ENCODE data around the gene TCIRG1. TPM values are rescaled to one million over a fixed set of nuclear protein-coding genes. Genes with fewer than 3 reads are reported as not detected.
A peak's percentile ranks its signal among the peaks of the same experiment; 100 is the strongest.

Gene TCIRG1
- total RNA-seq, 4 donors from 2014 or later, result 61.6 to 124 (median 81.4) TPM

DNA sequence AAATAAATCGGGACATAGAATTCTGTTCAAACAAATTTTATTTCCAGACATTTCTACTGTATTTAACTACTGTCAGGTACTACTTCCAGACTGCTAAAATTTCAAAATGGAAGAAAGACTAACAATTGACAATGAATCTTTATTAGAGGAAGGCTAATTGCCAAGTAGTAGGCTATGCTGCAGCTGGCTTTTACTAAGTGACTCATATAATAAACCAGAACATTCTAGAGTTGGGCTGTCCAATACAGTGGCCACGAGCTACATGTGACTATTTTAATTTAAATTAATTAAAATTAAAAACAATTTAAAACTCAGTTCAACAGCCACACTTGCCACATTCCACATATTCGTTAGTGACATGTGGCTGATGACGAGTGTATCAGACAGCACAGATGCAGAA is 54.7 kb downstream of the TCIRG1 start:
- Histone ChIP-seq H3K4me1 (peaks cover 2 to 9% (median 5%) of the 10 kb centered on the region in 4 donors), H3K9me3 (no peaks in the 10 kb centered on the region), H3K4me3 (no peak overlapping the region), H3K27ac (replicated peaks in 1 of 4) (no peak overlapping the region), H3K36me3 (peaks cover 0 to 6% (median 0%) of the 10 kb centered on the region in 4 donors), H3K27me3 (no peaks in the 10 kb centered on the region)
- no peak for DNase-seq (ENCODE audit: extremely low spot score)
- WGBS, result 98% methylated on average over 4 of the region's 4 CpGs
- intact Hi-C loops (cut with DNase I), result no loop called here
- TF ChIP-seq POLR2AphosphoS5 (IDR thresholded peaks at IDR 0.05), result no peak
- no peak for TF ChIP-seq EP300 (IDR thresholded peaks at IDR 0.05)
- TF ChIP-seq POLR2A (IDR thresholded peaks at IDR 0.05; ENCODE audit: low read depth), result no peak
- TF ChIP-seq, protein P1, sequence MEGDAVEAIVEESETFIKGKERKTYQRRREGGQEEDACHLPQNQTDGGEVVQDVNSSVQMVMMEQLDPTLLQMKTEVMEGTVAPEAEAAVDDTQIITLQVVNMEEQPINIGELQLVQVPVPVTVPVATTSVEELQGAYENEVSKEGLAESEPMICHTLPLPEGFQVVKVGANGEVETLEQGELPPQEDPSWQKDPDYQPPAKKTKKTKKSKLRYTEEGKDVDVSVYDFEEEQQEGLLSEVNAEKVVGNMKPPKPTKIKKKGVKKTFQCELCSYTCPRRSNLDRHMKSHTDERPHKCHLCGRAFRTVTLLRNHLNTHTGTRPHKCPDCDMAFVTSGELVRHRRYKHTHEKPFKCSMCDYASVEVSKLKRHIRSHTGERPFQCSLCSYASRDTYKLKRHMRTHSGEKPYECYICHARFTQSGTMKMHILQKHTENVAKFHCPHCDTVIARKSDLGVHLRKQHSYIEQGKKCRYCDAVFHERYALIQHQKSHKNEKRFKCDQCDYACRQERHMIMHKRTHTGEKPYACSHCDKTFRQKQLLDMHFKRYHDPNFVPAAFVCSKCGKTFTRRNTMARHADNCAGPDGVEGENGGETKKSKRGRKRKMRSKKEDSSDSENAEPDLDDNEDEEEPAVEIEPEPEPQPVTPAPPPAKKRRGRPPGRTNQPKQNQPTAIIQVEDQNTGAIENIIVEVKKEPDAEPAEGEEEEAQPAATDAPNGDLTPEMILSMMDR (IDR thresholded peaks at IDR 0.05), result no peak

DNA sequence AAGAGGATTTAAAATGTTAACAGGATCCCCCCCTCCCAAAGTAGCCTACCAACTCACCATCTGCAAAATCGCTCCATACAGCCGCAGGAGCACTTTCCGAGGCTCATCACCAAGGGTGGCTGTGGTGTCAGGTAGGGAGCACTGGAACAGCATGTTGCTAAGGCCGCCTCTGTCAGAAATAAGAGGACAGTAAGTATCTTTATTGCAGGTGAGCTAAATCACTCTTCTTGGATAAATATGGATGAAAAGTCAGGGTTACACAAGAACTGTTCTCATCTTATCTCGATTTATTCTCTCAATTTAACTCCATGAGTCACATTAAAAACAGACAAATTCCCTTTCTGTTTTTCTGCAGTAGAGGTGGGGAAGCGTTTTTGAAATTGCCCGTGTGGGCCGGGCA is 58.1 kb downstream of the TCIRG1 start:
- intact Hi-C loops (cut with DNase I), result no loop called here
- no peaks in the 10 kb centered on the region for H3K27me3 ChIP-seq
- 98% methylated on average over 8 of the region's 8 CpGs for WGBS
- DNase-seq (ENCODE audit: extremely low spot score), result no peak
- TF ChIP-seq POLR2A (IDR thresholded peaks at IDR 0.05; ENCODE audit: low read depth), result no peak
- no peak for TF ChIP-seq POLR2AphosphoS5 (IDR thresholded peaks at IDR 0.05)
- TF ChIP-seq EP300 (IDR thresholded peaks at IDR 0.05), result no peak
- TF ChIP-seq, protein P1 (IDR thresholded peaks at IDR 0.05), result no peak
- peaks cover 0 to 6% (median 0%) of the 10 kb centered on the region in 4 donors for H3K36me3 ChIP-seq
- H3K4me1 ChIP-seq, result peaks cover 18 to 28% (median 22%) of the 10 kb centered on the region in 4 donors
- no peaks in the 10 kb centered on the region for H3K9me3 ChIP-seq
- H3K27ac ChIP-seq (replicated peaks in 1 of 4), result no peak overlapping the region
- no peak overlapping the region for H3K4me3 ChIP-seq

DNA sequence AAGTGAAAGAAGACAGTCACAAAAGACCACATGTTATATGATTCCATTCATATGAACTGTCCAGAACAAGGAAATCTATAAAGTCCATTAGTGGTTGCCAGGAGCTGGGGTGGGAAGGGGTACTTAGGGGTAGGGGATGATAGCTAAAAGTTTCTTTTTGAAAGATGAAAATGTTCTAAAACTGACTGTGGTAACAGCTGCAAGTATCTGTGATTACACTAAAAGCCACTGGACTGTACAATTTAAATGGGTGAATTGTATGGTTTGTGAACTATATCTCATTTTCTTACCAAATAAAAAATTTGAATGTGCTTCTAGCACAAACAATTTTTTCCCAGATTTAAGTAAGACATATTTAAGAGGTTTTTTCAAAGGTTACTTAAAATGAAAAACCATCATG is 60.2 kb downstream of the TCIRG1 start:
- Histone ChIP-seq H3K4me3 (no peak overlapping the region), H3K27ac (replicated peaks in 1 of 4) (peak overlapping the region; percentile 14 to 51 (median 46)), H3K36me3 (peaks cover 0 to 6% (median 3%) of the 10 kb centered on the region in 4 donors), H3K9me3 (no peaks in the 10 kb centered on the region), H3K4me1 (peaks cover 18 to 28% (median 22%) of the 10 kb centered on the region in 4 donors), H3K27me3 (no peaks in the 10 kb centered on the region)
- intact Hi-C loops (cut with DNase I), result no loop called here
- DNase-seq (ENCODE audit: extremely low spot score), result no peak
- no peak for TF ChIP-seq POLR2A (IDR thresholded peaks at IDR 0.05; ENCODE audit: low read depth)
- no peak for TF ChIP-seq POLR2AphosphoS5 (IDR thresholded peaks at IDR 0.05)
- TF ChIP-seq, protein P1 (IDR thresholded peaks at IDR 0.05), result no peak

DNA sequence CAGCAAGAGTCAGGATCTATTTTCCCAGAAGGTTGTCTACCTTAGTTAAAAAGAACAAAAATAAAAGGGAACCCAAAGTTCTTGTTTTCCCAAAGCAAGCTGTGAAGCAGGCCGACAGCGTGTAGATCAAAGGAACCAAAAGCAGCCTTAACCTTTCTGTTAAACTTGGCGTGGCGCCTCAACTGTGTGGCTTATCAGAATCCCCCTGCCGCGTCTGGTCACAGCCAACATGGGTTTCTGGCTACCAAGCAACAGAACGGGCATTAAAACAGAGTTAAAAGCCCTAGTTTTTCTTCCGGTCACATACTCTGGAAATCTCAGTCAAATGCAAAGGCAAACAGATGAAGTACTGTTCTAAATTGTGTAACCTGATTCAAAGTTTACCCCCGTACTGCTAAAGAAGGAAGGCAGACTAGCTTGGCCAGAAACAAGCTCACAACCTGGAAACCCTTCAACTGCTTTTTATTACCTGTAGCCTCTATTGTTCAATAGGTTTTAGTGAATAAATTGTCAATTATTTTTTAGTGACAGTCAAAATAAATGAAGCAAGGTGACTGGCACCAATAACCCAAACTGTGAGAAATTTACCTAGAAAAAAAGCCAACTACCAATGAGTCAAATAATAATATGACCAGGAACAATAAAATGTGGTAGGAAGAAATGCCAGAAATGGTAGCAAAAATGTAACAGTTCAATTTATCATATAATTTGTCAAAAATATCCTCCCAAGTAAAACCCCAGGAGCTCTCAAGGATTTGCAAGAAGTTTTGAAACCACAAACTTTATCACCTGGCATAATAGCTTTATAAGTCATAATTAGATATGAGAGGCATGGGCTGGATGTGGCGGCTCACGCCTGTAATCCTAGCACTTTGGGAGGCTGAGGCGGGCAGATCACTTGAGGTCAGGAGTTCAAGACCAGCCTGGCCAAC is 60.9 kb downstream of the TCIRG1 start:
- WGBS, result 48% methylated on average over 12 of the region's 12 CpGs
- intact Hi-C loops (cut with DNase I), result no loop called here
- TF ChIP-seq POLR2AphosphoS5 (IDR thresholded peaks at IDR 0.05) (no peak), EP300 (IDR thresholded peaks at IDR 0.05) (no peak), POLR2A (IDR thresholded peaks at IDR 0.05; ENCODE audit: low read depth) (no peak)
- TF ChIP-seq, protein P1 (IDR thresholded peaks at IDR 0.05), result no peak
- DNase-seq (ENCODE audit: extremely low spot score), result no peak
- Histone ChIP-seq H3K36me3 (peaks cover 0 to 5% (median 0%) of the 10 kb centered on the region in 4 donors), H3K9me3 (no peaks in the 10 kb centered on the region), H3K4me3 (peak overlapping the region in 1 of 4 donors; percentile 24), H3K27ac (replicated peaks in 1 of 4) (peak overlapping the region; percentile 14 to 51 (median 46)), H3K4me1 (peaks cover 18 to 28% (median 22%) of the 10 kb centered on the region in 4 donors), H3K27me3 (no peaks in the 10 kb centered on the region)

Small RNA genes within 50 kb of the gene (small RNA-seq; reads per million reads assigned to genes)
- 0.19 to 0.34 (median 0.25) reads per million in 3 donors for gene MIR6753

Other genes starting within 250 kb of the TCIRG1 start
- 10 to 100 TPM; 16.6 to 38.4 (median 31.6) TPM for gene UNC93B1, start 34.9 kb upstream of the TCIRG1 start, total RNA-seq
- gene ALDH3B1, start 28.7 kb upstream of the TCIRG1 start, total RNA-seq, result 10 to 100 TPM; 10.6 to 17.2 (median 12.6) TPM
- 100 to 1,000 TPM; 178 to 271 (median 198) TPM for gene NDUFS8, start 8.3 kb upstream of the TCIRG1 start, total RNA-seq
- 10 to 100 TPM; 13.8 to 20.3 (median 18.3) TPM for gene CHKA, start 82.4 kb downstream of the TCIRG1 start, total RNA-seq
- gene KMT5B, start 174.3 kb downstream of the TCIRG1 start, total RNA-seq, result 10 to 100 TPM; 28.7 to 49.4 (median 43.3) TPM
- 10 to 100 TPM; 27.0 to 41.5 (median 31.5) TPM for gene C11orf24, start 232.9 kb downstream of the TCIRG1 start, total RNA-seq